K562 (cell line): ENCODE results near the gene FCHSD1. TPM values are rescaled to one million over a fixed set of nuclear protein-coding genes. Genes with fewer than 3 reads are reported as not detected.

ENCODE experiments used
- ARNT ChIP-seq, 2 experiments: fragments of 450-650 bp; IDR thresholded peaks; 2 replicates each; pipeline ENCODE4 v1.6.1; 2016; ENCODE audit warnings: mild to moderate bottlenecking in 1 of 2
- BRCA1 ChIP-seq, 2 experiments: fragments of 450-650 bp in 1 of 2; sonication (generic) in 1 of 2; formaldehyde crosslinking in 1 of 2; IDR thresholded peaks; 2 replicates each; pipeline versions ENCODE4 v1.5.0 to v1.6.1; 2017 to 2020; ENCODE audit warnings: mild to moderate bottlenecking in 1 of 2, missing genetic modification reagents in 1 of 2
- DPF2 ChIP-seq: fragments of 450-650 bp; IDR thresholded peaks from 2 replicates; pipeline ENCODE4 v1.6.1; 2016
- ELF1 ChIP-seq: fragments of 200-800 bp; sonication (Bioruptor generic); IDR thresholded peaks from 2 replicates; pipeline ENCODE4 v1.6.1; 2016; ENCODE audit warnings: missing genetic modification characterization, missing compliant biosample characterization
- FOSL1 ChIP-seq: fragments of 200-800 bp; sonication (Bioruptor generic); conservative IDR thresholded peaks from 2 replicates; pipeline ENCODE4 v1.6.1; 2016; ENCODE audit warnings: missing genetic modification characterization, missing compliant biosample characterization
- GATAD2B ChIP-seq: fragments of 450-650 bp; IDR thresholded peaks from 2 replicates; pipeline ENCODE4 v1.6.1; 2017; ENCODE audit warnings: mild to moderate bottlenecking, borderline replicate concordance
- GTF2A2 ChIP-seq: IDR thresholded peaks from 2 replicates; pipeline ENCODE4 v1.6.1; 2016; ENCODE audit warnings: mild to moderate bottlenecking, missing genetic modification characterization, missing compliant biosample characterization
- HDGF ChIP-seq: fragments of 450-650 bp; IDR thresholded peaks from 2 replicates; pipeline ENCODE4 v1.6.1; 2016
- HMG20A ChIP-seq: fragments of 450-650 bp; formaldehyde crosslinking; conservative IDR thresholded peaks from 2 replicates; pipeline ENCODE4 v1.4.0; 2020; ENCODE audit warnings: mild to moderate bottlenecking, mixed read lengths
- ILK ChIP-seq: fragments of 450-650 bp; IDR thresholded peaks from 2 replicates; pipeline ENCODE4 v1.6.1; 2016; ENCODE audit warnings: missing genetic modification characterization, low read depth, mild to moderate bottlenecking, missing compliant biosample characterization, moderate library complexity, borderline replicate concordance
- MAX ChIP-seq: sonication (generic); formaldehyde crosslinking; IDR thresholded peaks from 2 replicates; pipeline ENCODE4 v1.9.0; 2022; ENCODE audit warnings: mild to moderate bottlenecking, missing genetic modification reagents
- MAZ ChIP-seq, 2 experiments: fragments of 450-650 bp in 1 of 2; sonication (generic) in 1 of 2; formaldehyde crosslinking; IDR thresholded peaks in 1 of 2; conservative IDR thresholded peaks in 1 of 2; 2 replicates each; pipeline versions ENCODE4 v1.4.0 to v1.5.0; 2020; ENCODE audit warnings: mild to moderate bottlenecking in 1 of 2, missing genetic modification reagents in 1 of 2
- MXI1 ChIP-seq: IDR thresholded peaks from 2 replicates; pipeline ENCODE4 v1.6.1; 2011; ENCODE audit warnings: low read depth, mild to moderate bottlenecking, improper control_type of control experiment, low read length
- NELFE ChIP-seq: IDR thresholded peaks from 2 replicates; pipeline ENCODE4 v1.6.1; 2011; ENCODE audit warnings: mild to moderate bottlenecking; ENCODE audit not compliant: insufficient read depth, insufficient read length
- SAFB2 ChIP-seq: fragments of 200-400 bp; formaldehyde crosslinking; IDR thresholded peaks from 2 replicates; pipeline ENCODE4 v1.6.1; 2018; ENCODE audit warnings: borderline replicate concordance, low read length, low read depth, moderate library complexity; ENCODE audit not compliant: severe bottlenecking
- SNIP1 ChIP-seq: fragments of 450-650 bp; IDR thresholded peaks from 2 replicates; pipeline ENCODE4 v1.7.1; 2017; ENCODE audit warnings: low read depth, mild to moderate bottlenecking
- SRF ChIP-seq, 2 experiments: fragments of 250-450, 450-650 bp in 1 of 2; sonication (Bioruptor Pico) in 1 of 2; sonication (generic) in 1 of 2; formaldehyde crosslinking; IDR thresholded peaks; 2 replicates each; pipeline versions ENCODE4 v1.5.0 to v1.5.1; 2020 to 2022; ENCODE audit warnings: mild to moderate bottlenecking in 1 of 2, missing genetic modification reagents in 1 of 2
- TARDBP ChIP-seq: fragments of 450-650 bp; IDR thresholded peaks from 2 replicates; pipeline ENCODE4 v1.6.1; 2016
- TBL1XR1 ChIP-seq, 2 experiments: IDR thresholded peaks; 2 replicates each; pipeline ENCODE4 v1.6.1; 2012; ENCODE audit warnings: improper control_type of control experiment in 2 of 2, low read length in 2 of 2, mild to moderate bottlenecking in 1 of 2
- ZBTB7A ChIP-seq: IDR thresholded peaks from 2 replicates; pipeline ENCODE4 v1.6.1; 2011; ENCODE audit warnings: low read depth, mild to moderate bottlenecking, low read length, moderate library complexity, borderline replicate concordance; ENCODE audit not compliant: control insufficient read depth
- ZNF146 ChIP-seq: IDR thresholded peaks from one replicate; pipeline ENCODE4 v1.6.1; 2018; ENCODE audit warnings: missing compliant biosample characterization; ENCODE audit not compliant: unreplicated experiment
- ZNF24 ChIP-seq: fragments of 450-650 bp; IDR thresholded peaks from 2 replicates; pipeline ENCODE4 v1.6.1; 2016
- ZNF444 ChIP-seq: fragments of 250-450 bp; sonication (Bioruptor Pico); IDR thresholded peaks from 2 replicates; pipeline ENCODE4 v1.4.0; 2020; ENCODE audit warnings: mild to moderate bottlenecking, moderate library complexity
- ZNF644 ChIP-seq: fragments of 200-800 bp; sonication (Bioruptor generic); IDR thresholded peaks from 2 replicates; pipeline ENCODE4 v1.6.1; 2016; ENCODE audit warnings: low read depth, missing genetic modification characterization, missing compliant biosample characterization
- polyA plus RNA-seq, 8 experiments: library from polyadenylated mRNA; depleted of rRNA in 4 of 8; stranded (reverse) in 5 of 8; unstranded in 3 of 8; fragments of >200 nt; fragmentation: Nextera tagmentation in 2 of 8; fragmentation: Illumina TruSeq in 1 of 8; extraction: Ambion mirVana in 2 of 8; extraction: Trizol in 1 of 8; gene quantifications; 2 replicates each; pipeline versions ENCODE4 v1.2.1 to v1.2.3, GENCODE V29; 2011 to 2014; ENCODE audit warnings: inconsistent platforms in 1 of 8, missing spikeins in 1 of 8
- total RNA-seq, 7 experiments: library from RNA; depleted of rRNA in 6 of 7; stranded (reverse); fragments of >200 nt in 6 of 7; fragmentation: Illumina TruSeq in 2 of 7; extraction: Trizol in 2 of 7; gene quantifications; 2 replicates each; pipeline versions ENCODE4 v1.2.1 to v1.2.3, GENCODE V29; 2011 to 2021; ENCODE audit warnings: low replicate concordance in 1 of 7
- TF ChIP-seq, protein P1 (sequence below), 2 experiments: fragments of 450-650 bp; conservative IDR thresholded peaks; 2 replicates each; pipeline ENCODE4 v1.6.1; 2017; ENCODE audit warnings: mild to moderate bottlenecking in 2 of 2, moderate library complexity in 2 of 2
- TF ChIP-seq, protein P2 (sequence below): sonication (generic); formaldehyde crosslinking; IDR thresholded peaks from 2 replicates; pipeline ENCODE4 v1.8.1; 2023; ENCODE audit warnings: mild to moderate bottlenecking, missing genetic modification reagents

FCHSD1 gene
- total and polyA plus RNA-seq, 9 of the 15 experiments (the other 6 are each of a cell fraction or from before 2014, with no cell fraction given) = 0.35 to 37.5 (median 13.6) TPM

- TF ChIP-seq MAZ (CRISPR knock-in tag; conservative IDR thresholded peaks at IDR 0.05 in 1 of 2, IDR thresholded peaks at IDR 0.05 in 1 of 2) = peak in 1 of 2 experiments; percentile 57; a peak in 2 of 4 replicates
- no peak for TF ChIP-seq ELF1
- no peak for TF ChIP-seq ILK
- TF ChIP-seq DPF2 = peak; percentile 68
- TF ChIP-seq ZBTB7A = peak; percentile 34; the same call in 1 of the 2 replicates
- no peak for TF ChIP-seq TARDBP
- no peak for TF ChIP-seq MAX (CRISPR knock-in tag)
- TF ChIP-seq ARNT (IDR thresholded peaks at IDR 0.05) = peak; percentile 57 to 75; a peak in 1 of 4 replicates
- TF ChIP-seq GTF2A2 = no peak
- no peak for TF ChIP-seq SNIP1
- no peak for TF ChIP-seq GATAD2B
- peak in 1 of 2 experiments; percentile 58; a peak in 1 of 4 replicates for TF ChIP-seq TBL1XR1 (IDR thresholded peaks at IDR 0.05; ENCODE audit: low read length in 2 of 2)
- TF ChIP-seq NELFE = no peak
- no peak for TF ChIP-seq ZNF644
- no peak for TF ChIP-seq MXI1
- no peak for TF ChIP-seq BRCA1 (IDR thresholded peaks at IDR 0.05)
- no peak for TF ChIP-seq BRCA1 (CRISPR knock-in tag; IDR thresholded peaks at IDR 0.05)
- peak in 1 of 2 experiments; percentile 70; a peak in 1 of 4 replicates for TF ChIP-seq SRF (CRISPR knock-in tag; IDR thresholded peaks at IDR 0.05)
- no peak for TF ChIP-seq HMG20A (CRISPR knock-in tag)
- peak; percentile 15; the same call in 1 of the 2 replicates for TF ChIP-seq FOSL1
- no peak for TF ChIP-seq ZNF146 (CRISPR knock-in tag)
- TF ChIP-seq, protein P1, sequence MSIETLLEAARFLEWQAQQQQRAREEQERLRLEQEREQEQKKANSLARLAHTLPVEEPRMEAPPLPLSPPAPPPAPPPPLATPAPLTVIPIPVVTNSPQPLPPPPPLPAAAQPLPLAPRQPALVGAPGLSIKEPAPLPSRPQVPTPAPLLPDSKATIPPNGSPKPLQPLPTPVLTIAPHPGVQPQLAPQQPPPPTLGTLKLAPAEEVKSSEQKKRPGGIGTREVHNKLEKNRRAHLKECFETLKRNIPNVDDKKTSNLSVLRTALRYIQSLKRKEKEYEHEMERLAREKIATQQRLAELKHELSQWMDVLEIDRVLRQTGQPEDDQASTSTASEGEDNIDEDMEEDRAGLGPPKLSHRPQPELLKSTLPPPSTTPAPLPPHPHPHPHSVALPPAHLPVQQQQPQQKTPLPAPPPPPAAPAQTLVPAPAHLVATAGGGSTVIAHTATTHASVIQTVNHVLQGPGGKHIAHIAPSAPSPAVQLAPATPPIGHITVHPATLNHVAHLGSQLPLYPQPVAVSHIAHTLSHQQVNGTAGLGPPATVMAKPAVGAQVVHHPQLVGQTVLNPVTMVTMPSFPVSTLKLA (conservative IDR thresholded peaks at IDR 0.05) = peak; percentile 46 to 49; a peak in 2 of 4 replicates
- TF ChIP-seq ZNF24 = no peak
- TF ChIP-seq HDGF = 0 out of 2 replicates have a peak, but pooled peaks have one; percentile 55
- no peak for TF ChIP-seq ZNF444
- no peak for TF ChIP-seq SAFB2
- TF ChIP-seq, protein P2, sequence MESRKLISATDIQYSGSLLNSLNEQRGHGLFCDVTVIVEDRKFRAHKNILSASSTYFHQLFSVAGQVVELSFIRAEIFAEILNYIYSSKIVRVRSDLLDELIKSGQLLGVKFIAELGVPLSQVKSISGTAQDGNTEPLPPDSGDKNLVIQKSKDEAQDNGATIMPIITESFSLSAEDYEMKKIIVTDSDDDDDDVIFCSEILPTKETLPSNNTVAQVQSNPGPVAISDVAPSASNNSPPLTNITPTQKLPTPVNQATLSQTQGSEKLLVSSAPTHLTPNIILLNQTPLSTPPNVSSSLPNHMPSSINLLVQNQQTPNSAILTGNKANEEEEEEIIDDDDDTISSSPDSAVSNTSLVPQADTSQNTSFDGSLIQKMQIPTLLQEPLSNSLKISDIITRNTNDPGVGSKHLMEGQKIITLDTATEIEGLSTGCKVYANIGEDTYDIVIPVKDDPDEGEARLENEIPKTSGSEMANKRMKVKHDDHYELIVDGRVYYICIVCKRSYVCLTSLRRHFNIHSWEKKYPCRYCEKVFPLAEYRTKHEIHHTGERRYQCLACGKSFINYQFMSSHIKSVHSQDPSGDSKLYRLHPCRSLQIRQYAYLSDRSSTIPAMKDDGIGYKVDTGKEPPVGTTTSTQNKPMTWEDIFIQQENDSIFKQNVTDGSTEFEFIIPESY (CRISPR knock-in tag) = no peak
These were observed 33.0 kb downstream of the FCHSD1 start (continued) for GRCh38 chr5:141618030-141618803.
